ENCODE results near the gene MEST. TPM values are rescaled to one million over a fixed set of nuclear protein-coding genes. Genes with fewer than 3 reads are reported as not detected.
A peak's percentile ranks its signal among the peaks of the same experiment; 100 is the strongest.

The MEST gene
- total RNA-seq: 10 to 100 TPM in 1 of 4 donors, 1 to 10 TPM in 3; 6.0 to 14.1 (median 7.8) TPM
- 10 to 100 TPM in 2 of 3 donors, 1 to 10 TPM in 1; 9.6 to 21.6 (median 10.2) TPM for polyA plus RNA-seq

GRCh38 chr7:130491841-130492522 lies at the start of gene MEST:
MEST (plus strand) TSS chr7:130492085; CDS start chr7:130492314, 229 bp downstream.
- DNase-seq: no peak
- Histone ChIP-seq H3K9me3 (no peaks in the 10 kb centered on the region), H3K36me3 (no peaks in the 10 kb centered on the region), H3K27ac (peak within 1 kb of the TSS in 3 of 4 donors; percentile 0 to 64 (median 60)), H3K27me3 (peaks cover 10 to 45% (median 12%) of the 10 kb centered on the region in 3 donors), H3K4me3 (peak within 1 kb of the TSS; percentile 17 to 53 (median 44)), H3K4me1 (peaks cover 0 to 27% (median 24%) of the 10 kb centered on the region in 4 donors)
- WGBS, 2 donors: 61 to 71% methylated on average over 71 of the region's 71 CpGs
- intact Hi-C loops (cut with DNase I): loop anchor here (2.0 to 5.0 kb wide), 2 partner anchors 213 to 285 kb away; partner anchors contain the start of genes SSMEM1 and TMEM209
- TF ChIP-seq POLR2A (IDR thresholded peaks at IDR 0.05) (no peak), POLR2AphosphoS5 (IDR thresholded peaks at IDR 0.05) (no peak), CTCF (IDR thresholded peaks at IDR 0.05) (no peak), EP300 (IDR thresholded peaks at IDR 0.05) (no peak)

- Histone ChIP-seq H3K9me3 (no peaks in the 10 kb centered on the region), H3K36me3 (no peaks in the 10 kb centered on the region), H3K4me1 (peaks cover 0 to 20% (median 10%) of the 10 kb centered on the region in 4 donors), H3K27ac (no peak overlapping the region), H3K27me3 (no peaks in the 10 kb centered on the region), H3K4me3 (no peak overlapping the region)
- no peak for DNase-seq
- TF ChIP-seq POLR2AphosphoS5 (IDR thresholded peaks at IDR 0.05) (no peak), EP300 (IDR thresholded peaks at IDR 0.05) (no peak), CTCF (IDR thresholded peaks at IDR 0.05) (no peak), POLR2A (IDR thresholded peaks at IDR 0.05) (no peak)
- intact Hi-C loops (cut with DNase I): no loop called here
- 84 to 95% methylated on average over 7 of the region's 7 CpGs for whole genome bisulfite sequencing, 2 donors
Observed at GRCh38 chr7:130442601-130443000, 49.3 kb upstream of the MEST start.

- intact Hi-C loops (cut with DNase I): no loop called here
- H3K9me3 ChIP-seq: no peaks in the 10 kb centered on the region
- peaks cover 0 to 20% (median 10%) of the 10 kb centered on the region in 4 donors for H3K4me1 ChIP-seq
- 67 to 82% methylated on average over 3 of the region's 3 CpGs for WGBS, 2 donors
- H3K36me3 ChIP-seq: no peaks in the 10 kb centered on the region
- DNase-seq: no peak
- peak overlapping the region in 1 of 4 donors; percentile 32 for H3K27ac ChIP-seq
- no peaks in the 10 kb centered on the region for H3K27me3 ChIP-seq
- no peak overlapping the region for H3K4me3 ChIP-seq
- TF ChIP-seq POLR2A (IDR thresholded peaks at IDR 0.05): no peak
- no peak for TF ChIP-seq POLR2AphosphoS5 (IDR thresholded peaks at IDR 0.05)
- TF ChIP-seq EP300 (IDR thresholded peaks at IDR 0.05): no peak
- no peak for TF ChIP-seq CTCF (IDR thresholded peaks at IDR 0.05)
Observed at GRCh38 chr7:130444234-130444633, 47.7 kb upstream of the MEST start.

GRCh38 chr7:130444751-130445407 lies 47.0 kb upstream of the MEST start:
- peak overlapping the region in 1 of 4 donors; percentile 32 for H3K27ac ChIP-seq
- WGBS, 2 donors: 85 to 90% methylated on average over 5 of the region's 5 CpGs
- TF ChIP-seq POLR2AphosphoS5 (IDR thresholded peaks at IDR 0.05) (no peak), EP300 (IDR thresholded peaks at IDR 0.05) (no peak), CTCF (IDR thresholded peaks at IDR 0.05) (no peak), POLR2A (IDR thresholded peaks at IDR 0.05) (no peak)
- no peak for DNase-seq
- intact Hi-C loops (cut with DNase I): no loop called here
- no peak overlapping the region for H3K4me3 ChIP-seq
- H3K4me1 ChIP-seq: peaks cover 0 to 20% (median 10%) of the 10 kb centered on the region in 4 donors
- H3K9me3 ChIP-seq: no peaks in the 10 kb centered on the region
- H3K36me3 ChIP-seq: no peaks in the 10 kb centered on the region
- H3K27me3 ChIP-seq: no peaks in the 10 kb centered on the region

Data from sigmoid colon (tissue), 7 donors.